NOMO-1 treated with DMSO at 0.1 percent for 48 hours (cell line): ENCODE data around the gene CYB5R2.
"Not testable (repeated sequence)": the region's sequence is repeated elsewhere in the genome, so short reads cannot be mapped to it uniquely, and the experiment has no call there.

Experiments used
- DNase-seq: peaks from one replicate; lab custom pipeline; 2025; ENCODE audit not compliant: unreplicated experiment; lab: John Stamatoyannopoulos, UW

The CYB5R2 gene

GRCh38 chr11:7670641-7671040, 2.7 kb downstream of the CYB5R2 start:
- peak; percentile 50 for DNase-seq

GRCh38 chr11:7668911-7669310, 4.4 kb downstream of the CYB5R2 start:
- DNase-seq, result no peak

- no peak for DNase-seq
Measured at GRCh38 chr11:7668464-7668863, 4.8 kb downstream of the CYB5R2 start.

- DNase-seq, result no peak
Measured at GRCh38 chr11:7667460-7667859, 5.8 kb downstream of the CYB5R2 start.

- no peak for DNase-seq
Measured at GRCh38 chr11:7666292-7666866, 6.9 kb downstream of the CYB5R2 start.

GRCh38 chr11:7665473-7666291, 7.6 kb downstream of the CYB5R2 start:
- peak; percentile 73 for DNase-seq

- no peak for DNase-seq
Measured at GRCh38 chr11:7664867-7665266, 8.4 kb downstream of the CYB5R2 start.

GRCh38 chr11:7663531-7663930, 9.8 kb downstream of the CYB5R2 start:
- DNase-seq, result not testable (repeated sequence)

GRCh38 chr11:7657306-7658025, 15.8 kb downstream of the CYB5R2 start:
- DNase-seq, result peak; percentile 6

GRCh38 chr11:7656704-7657103, 16.6 kb downstream of the CYB5R2 start:
- no peak for DNase-seq

- no peak for DNase-seq
Measured at GRCh38 chr11:7655253-7656217, 17.8 kb downstream of the CYB5R2 start.

GRCh38 chr11:7654195-7654705, 19.1 kb downstream of the CYB5R2 start:
- DNase-seq, result no peak

- no peak for DNase-seq
Measured at GRCh38 chr11:7651700-7652099, 21.6 kb downstream of the CYB5R2 start.

GRCh38 chr11:7651140-7651551, 22.2 kb downstream of the CYB5R2 start:
- DNase-seq, result peak; percentile 1

- no peak for DNase-seq
Measured at GRCh38 chr11:7648264-7648663, 25.0 kb downstream of the CYB5R2 start.

- no peak for DNase-seq
Measured at GRCh38 chr11:7646866-7647265, 26.4 kb downstream of the CYB5R2 start.

- DNase-seq, result no peak
Measured at GRCh38 chr11:7645206-7645605, 28.1 kb downstream of the CYB5R2 start.

GRCh38 chr11:7643314-7643713, 30.0 kb downstream of the CYB5R2 start:
- DNase-seq, result no peak

GRCh38 chr11:7642747-7643146, 30.6 kb downstream of the CYB5R2 start:
- DNase-seq, result no peak

- DNase-seq, result no peak
Measured at GRCh38 chr11:7640816-7641215, 32.5 kb downstream of the CYB5R2 start.

- no peak for DNase-seq
Measured at GRCh38 chr11:7639643-7640025, 33.7 kb downstream of the CYB5R2 start.
